GM19238 (cell line): Measurements from ENCODE around the gene FYCO1.
"Not testable (repeated sequence)": the region's sequence is repeated elsewhere in the genome, so short reads cannot be mapped to it uniquely, and the experiment has no call there.

Experiments used
- DNase-seq: peaks from one replicate; pipeline ENCODE4 v3.0.0; 2011; ENCODE audit warnings: low spot score; ENCODE audit not compliant: insufficient read length

FYCO1 gene

DNA sequence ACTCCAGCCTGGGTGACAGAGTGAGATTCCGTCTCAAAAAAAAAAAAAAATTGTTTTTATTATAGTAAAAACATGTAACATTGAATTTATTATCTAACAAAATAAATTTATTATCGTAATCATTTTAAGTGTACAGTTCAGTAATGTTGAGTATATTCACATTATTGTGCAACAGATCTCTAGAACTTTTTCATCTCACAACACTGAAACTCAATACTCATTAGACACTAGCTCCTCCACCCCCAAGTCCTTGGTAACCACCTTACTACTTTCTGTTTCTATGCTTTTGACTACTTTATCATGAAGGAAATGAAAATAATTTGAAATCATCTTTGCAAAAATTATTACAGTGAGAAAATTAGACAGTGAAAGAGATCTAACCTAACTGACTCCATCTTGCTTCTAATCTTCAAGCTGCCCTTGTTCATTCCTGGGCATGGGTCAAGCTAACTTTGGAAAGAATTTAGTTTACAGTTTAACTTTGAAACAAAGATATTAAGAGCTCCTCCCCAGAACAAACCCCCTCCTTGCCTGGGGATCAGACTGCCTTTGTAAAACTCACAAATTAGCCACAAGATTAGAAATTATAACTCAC lies 15.0 kb upstream of the FYCO1 start:
- no peak for DNase-seq

DNA sequence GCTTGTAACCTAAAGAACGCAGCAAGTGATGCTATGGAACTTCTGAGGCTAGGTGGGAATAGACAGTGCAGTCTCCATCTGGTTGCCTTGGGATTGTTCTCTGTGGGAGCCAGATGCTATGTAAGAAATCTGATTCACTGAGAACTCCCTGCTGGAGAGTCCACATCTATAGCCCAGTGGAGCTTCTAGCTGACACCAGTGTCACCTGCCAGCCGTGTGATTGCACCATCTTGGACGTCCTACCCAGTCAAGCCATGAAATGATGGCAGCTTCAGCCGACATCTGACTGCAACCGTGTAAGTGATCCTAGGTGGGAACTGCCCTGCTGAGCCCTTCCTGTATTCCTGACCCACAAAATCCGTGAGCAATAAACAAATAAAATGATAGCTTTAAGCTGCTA lies 12.4 kb upstream of the FYCO1 start:
- DNase-seq: no peak

DNA sequence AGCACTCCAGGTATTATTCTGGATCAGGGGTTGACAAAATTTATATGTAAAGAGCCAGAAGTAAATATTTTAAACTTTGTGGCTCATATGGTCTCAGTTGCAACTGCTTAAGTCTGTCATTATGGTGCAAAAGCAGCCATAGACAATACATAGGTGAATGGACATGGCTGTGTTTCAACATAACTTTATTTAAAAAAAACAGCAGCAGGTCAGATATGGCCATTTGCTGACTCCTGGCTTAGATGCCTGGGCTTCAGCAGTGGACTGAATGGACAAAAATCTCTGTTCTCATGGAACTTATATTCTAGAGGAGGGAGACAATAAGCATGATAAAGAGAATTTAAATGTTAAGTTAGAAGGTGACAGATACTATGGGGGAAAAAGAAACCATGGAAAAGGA lies 11.7 kb upstream of the FYCO1 start:
- DNase-seq: no peak

DNA sequence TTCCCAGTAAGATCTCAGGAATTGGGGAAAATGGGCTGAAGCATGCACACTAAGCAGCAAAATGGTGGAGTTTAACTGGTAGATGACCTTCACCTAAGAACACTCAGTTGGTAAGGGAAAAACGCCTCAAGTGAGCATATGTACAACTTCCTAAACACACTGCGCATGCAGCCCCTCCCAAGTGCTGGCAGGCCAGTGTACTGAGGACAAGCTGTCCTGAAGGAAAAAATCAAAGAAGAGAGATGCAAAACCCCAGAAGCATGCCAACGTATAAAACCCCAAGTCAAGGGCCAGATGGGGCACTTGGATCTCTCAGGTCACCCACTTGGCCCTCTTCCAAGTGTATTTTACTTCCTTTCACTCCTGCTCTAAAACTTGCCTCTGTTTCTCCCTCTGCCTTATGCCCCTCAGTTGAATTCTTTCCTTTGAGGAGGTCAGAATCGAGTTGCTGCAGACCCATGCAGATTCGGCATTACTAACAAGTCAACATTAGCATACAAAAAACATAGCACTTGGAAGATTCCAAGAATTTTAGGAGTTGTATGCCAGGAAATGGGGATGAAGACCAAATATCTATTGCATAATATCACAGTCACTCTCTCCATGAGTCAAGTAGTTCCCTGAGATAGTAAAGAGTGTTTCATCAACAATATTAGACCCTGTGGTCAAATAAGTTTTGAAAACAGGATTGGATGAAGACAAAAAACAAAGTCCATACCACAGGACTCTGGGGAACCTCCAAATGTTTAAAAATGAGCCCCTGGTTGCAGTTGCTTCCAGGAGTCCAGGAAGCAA lies 10.8 kb upstream of the FYCO1 start:
- no peak for DNase-seq

DNA sequence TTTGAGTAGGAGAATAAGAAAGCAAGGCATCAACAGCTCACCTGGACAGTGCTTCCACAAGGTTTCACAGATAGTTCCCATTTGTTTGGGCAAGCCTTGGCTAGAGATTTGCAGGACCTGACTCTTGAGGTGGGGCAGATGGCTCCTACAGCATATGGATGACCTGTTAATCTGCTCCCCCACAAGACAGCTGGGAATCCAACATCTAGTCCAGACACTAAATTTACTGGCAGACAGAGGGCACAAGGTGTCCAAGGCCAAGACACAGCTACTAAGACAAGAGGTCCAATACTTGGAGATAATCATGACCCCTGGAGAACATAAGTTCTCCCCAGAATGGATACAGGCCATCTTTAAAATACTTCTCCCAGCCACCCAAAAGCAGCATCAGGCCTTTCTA lies 8.1 kb upstream of the FYCO1 start:
- DNase-seq: not testable (repeated sequence)

DNA sequence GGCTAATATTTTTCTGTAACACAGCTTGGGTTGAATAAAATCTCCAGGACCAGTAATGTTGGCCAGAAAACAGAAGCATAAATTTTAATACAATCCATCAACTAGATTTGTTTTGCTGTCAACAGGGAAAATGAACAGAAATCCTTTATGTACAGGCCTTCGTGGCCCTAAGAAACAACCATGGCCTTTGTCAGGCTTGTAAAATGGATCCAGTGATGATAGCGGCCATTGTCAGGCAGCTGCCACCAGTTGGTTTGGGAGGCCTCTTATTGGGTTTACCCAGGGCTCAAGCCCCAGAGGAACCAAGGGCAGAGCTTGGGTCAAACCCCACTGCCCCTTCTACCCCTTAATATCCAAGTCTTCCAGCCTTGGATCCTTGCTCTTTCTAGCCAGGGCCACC lies 5.6 kb upstream of the FYCO1 start:
- no peak for DNase-seq

DNA sequence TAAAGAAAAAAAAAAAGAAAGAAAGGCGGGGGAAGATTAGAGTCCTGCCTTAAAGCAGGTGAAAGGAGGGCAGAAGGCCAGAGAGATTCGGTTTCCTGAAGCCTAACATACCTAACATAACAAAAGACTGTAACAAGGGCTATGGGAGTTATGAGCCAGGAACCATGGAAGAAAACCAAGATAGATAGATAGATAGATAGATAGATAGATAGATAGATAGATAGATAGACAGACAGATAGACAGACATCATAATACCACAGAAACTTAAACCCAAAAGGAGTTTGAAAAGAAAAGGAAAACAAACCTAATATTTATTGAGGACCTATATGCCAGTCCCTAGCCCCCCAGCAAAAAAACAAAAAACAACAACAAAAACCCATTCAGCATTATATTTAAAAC lies 2.3 kb upstream of the FYCO1 start:
- DNase-seq: no peak

DNA sequence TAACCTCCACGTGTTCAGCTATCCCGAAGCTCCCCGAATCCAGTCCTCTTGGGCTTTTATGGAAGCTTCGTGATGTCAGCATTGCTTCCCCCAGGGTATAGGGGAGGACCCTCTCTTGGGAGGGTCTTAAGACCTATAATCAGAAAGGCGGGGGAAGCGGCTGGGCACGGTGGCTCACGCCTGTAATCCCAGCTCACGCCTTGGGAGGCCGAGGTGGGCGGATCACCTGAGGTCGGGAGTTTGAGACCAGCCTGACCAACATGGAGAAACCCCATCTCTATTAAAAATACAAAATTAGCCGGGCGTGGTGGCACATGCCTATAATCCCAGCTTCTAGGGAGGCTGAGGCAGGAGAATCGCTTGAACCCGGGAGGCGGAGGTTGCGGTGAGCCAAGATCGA lies 1.9 kb upstream of the FYCO1 start:
- not testable (repeated sequence) for DNase-seq

DNA sequence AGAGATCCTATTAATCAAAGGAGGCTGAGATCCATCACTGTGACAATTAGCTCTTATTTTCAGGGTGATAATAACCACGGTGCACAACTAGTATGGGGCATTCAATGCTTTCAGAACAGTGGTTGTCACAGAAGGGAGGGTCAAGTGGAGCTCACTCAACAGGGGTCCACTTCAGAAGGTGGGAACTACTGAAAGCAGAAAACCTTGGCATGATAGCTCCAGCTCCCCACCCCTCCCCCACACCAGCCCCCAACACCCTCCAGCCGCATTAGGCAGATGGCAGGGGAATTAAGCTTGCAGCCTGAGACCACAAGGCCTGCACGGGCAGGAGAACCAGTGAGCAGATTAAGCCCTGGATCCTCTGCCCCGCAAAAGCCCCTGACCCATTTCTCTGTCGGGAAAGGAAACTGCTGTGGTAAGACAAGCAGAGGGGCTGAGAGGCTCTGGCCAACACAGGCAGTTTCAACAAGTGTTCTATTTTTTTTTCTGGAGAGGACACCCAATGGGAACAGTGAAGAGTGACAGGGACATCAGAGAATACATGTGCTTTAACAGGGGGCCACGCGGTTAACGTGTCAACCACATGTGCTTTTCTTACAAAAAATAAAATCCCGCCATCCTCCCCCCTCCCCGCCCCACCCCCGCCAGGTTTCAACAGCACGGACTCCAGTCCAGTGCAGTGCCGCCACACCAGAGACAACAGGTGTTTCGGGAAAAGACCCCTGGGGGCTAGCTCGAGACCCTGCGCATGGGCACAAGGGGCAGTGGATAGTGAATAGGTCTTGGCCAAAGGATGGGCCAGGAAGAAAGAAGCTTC lies 997 bp downstream of the FYCO1 start:
- no peak for DNase-seq

DNA sequence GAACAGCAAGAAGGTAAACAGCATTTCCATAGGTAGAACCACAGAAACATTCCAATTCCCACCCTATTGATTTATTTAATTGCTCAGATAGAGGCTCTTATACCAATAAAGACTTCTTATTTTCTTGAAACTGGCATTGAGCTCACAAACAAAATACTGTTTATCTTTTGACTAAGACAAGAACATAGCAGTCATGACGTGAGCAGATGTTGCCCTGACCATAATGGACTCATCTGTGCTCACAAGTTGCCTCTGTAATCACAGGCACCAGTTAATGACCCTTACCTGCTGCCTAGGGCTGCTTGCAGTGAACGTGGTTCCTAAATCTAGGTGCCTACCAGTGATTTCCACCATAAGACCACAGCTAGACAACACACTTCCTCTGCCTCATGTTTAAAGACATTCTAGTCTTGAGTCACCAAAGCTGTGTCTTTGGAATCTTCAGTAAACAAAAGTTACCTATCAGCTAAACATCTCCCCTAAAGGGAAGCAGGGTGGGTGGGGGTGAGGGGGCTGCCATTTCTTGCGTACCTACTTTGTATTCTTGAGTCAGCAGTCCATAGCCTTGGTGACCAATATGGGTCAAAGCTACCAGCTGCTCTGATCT lies 2.1 kb downstream of the FYCO1 start:
- DNase-seq: no peak

DNA sequence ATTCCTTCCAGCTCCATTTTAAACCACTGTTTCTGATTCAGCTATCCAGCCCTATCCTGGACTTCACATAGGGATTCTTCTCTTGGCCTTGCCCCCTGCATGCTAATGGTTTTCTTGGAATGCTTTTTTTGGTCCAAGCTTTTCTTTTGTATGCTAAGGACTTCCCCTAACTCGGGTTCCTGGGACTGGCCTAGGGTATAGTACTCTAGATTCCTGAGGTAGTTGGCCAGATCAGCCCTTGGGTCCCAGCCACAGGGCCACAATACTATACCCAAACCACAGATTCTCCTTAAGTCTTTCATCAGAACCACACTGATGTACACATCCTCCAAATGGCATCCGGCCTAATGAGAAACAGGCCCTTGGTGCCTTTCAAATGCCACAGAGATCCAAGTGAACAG lies 2.8 kb downstream of the FYCO1 start:
- DNase-seq: no peak

DNA sequence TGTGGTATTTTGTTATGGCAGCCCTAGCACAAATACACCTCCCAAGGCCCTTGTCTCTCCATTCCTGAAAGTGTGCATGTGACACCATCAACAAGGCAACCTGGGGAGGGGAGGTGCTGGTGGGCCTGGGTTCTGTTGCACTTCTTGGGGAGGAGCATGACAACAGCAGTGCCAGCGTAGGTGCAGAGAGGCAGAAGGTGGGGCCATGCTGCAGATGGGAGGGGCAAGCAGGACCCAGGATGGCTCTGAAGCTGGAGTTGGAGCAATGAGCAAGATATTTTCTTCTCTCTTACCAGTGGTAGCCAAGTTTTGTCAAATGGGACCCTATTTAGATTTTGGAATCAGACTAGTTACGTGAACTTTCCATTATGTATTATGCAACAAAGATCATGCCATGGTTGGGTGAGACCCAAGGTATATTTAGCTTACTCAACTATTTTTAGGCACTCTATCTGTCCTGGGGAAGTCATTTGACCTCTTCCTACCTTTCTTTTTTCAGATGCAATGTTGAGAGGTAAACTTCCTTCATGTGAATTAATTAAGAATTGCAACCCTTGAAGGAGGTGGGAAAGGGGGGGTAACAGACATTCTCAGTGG lies 3.4 kb downstream of the FYCO1 start:
- no peak for DNase-seq

DNA sequence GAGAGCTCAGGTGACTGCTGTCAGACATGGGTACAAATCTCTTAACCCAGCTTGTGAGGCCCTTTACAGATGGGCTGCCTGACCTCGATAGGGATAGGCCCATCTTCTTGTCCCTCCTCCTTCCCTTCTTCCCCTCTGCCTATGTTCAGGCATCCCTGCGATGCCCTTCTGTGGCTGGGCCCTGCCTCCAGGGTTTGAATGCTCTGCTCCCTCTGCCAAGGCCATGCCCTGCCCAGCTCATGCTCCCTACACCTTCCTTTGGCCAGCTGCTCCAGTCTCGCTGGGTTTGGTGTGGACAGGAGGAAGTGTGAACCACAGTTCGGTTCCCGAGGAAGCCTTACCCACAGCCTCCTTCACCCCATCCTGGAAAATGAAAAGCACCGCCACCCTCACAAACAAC lies 4.3 kb downstream of the FYCO1 start:
- no peak for DNase-seq

DNA sequence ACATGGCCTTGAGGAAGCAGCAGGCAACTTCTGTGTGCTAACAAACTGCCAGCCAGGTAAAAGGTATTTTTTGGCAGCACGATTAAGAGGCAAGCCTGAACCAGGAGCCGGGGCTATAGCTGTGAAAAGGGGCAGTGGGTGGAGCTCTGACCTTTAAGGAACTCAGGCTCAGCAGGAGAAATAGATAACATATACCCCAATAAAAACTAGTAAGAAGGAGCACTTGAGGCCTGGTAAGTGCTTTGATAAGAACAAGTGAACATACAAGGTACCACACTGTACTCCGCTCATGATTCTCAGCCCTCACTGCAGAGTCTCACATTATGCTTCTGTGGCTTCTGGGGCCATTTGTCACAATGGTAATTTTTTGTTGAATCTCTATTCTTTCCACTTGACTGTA lies 5.4 kb downstream of the FYCO1 start:
- no peak for DNase-seq

DNA sequence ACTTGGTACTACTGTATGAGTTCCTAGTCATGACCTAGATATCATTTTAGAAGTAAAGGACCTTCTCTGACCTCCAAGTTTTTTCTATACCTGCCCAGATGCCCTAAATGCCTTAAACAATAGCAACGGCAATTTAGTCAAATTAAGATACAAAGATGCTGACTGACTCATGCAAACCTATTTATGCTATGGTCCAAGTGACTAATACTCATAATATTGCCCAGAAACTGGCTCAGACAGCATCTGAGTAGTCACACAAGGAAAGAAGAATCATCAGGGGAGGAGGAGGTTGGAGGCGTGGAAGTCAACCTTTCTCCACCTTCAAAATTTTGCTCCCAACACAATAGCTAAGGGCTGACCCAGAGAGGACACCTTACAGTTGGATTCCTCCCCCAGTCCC lies 6.8 kb downstream of the FYCO1 start:
- DNase-seq: no peak

DNA sequence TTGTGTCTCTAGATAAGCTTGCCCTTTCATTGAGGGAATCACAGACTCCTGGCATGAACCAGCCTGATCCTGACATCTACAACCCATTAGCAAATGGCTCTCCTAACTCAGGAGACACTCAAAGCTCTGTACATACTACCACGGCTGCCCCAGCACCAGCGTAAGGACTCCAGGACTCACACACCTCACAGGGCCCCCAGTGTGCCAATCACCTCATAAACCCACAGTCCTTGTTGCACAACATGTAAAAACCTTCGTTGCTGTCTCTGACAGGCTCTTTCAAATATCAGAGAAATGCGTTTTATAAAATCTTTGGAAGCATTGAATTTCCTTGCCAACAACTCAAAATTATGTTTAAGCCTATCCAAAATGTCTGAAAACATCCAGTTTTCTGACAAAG lies 7.3 kb downstream of the FYCO1 start:
- no peak for DNase-seq

DNA sequence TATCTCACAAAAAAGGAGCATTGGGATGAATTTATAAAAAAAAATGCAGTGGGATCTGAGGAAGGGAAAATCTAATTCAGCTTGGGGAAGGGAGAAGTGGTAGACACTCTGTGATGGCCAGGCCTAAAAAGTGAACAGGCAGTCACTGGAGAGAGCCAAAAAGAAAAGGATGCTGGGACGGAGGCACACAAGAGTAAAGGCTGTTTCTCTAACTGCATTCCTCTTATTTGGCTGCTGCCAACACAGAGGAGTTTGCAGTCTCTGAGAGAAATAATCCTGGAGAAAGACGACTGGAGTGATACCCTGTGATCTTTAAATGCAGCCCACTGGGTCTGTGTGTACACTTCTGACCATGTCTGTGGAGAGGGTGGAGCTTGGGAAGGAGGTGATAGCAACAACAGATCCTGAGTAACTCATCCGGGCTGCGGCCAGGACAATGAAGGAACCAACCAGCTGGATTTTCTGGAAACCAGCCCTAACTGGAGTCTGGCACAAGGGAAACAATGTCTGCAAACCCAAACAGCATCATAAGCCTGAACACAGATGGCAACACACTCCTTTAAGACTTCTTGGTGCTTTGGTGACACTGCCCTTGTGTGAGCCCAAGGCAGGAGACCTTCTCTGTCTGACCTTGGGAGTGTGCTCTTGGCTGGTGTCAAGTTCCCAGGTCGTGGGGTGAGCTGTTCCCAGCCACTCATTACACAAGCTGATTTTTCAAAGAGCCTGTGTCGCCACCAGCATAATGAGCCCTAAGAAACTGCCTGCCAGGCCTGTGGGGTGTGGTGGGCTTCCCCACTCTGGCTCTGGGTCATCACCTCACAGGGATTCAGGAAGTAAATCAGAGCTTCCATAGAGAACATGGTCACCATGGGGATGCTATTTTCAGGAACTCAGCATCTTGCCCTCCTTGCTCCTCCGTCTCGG lies 8.0 kb downstream of the FYCO1 start:
- no peak for DNase-seq

DNA sequence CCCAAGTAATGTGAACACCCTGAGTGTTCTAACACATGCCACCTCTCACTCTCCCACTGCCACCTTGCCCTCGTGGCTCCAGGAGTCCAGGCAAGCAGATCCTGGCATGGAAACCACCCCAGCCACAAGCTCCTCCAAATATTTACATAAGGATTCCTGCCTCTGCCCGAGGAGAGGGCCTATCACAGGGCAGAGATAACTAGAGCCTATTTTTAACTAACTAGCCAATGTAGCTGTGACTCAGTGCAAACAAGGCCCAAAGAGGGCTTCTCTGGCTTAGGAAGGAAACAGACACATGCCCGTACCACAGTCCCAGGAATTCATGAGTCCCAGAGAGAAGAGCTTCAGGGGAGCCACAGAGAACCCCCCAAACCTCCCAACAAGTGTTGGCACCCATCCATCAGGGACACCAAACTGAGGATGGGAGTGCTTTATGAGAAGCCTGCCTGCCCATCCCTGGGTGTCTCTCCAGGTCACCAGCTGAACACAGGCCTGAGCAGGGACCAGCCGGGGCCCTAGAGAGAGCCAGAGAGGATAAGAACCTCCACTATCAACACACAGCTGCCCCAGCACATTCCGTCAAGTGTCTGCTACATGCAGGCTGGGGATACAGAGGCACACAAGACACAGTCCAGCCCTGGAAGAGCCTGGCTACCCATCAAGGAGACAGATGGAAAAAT lies 9.2 kb downstream of the FYCO1 start:
- no peak for DNase-seq

DNA sequence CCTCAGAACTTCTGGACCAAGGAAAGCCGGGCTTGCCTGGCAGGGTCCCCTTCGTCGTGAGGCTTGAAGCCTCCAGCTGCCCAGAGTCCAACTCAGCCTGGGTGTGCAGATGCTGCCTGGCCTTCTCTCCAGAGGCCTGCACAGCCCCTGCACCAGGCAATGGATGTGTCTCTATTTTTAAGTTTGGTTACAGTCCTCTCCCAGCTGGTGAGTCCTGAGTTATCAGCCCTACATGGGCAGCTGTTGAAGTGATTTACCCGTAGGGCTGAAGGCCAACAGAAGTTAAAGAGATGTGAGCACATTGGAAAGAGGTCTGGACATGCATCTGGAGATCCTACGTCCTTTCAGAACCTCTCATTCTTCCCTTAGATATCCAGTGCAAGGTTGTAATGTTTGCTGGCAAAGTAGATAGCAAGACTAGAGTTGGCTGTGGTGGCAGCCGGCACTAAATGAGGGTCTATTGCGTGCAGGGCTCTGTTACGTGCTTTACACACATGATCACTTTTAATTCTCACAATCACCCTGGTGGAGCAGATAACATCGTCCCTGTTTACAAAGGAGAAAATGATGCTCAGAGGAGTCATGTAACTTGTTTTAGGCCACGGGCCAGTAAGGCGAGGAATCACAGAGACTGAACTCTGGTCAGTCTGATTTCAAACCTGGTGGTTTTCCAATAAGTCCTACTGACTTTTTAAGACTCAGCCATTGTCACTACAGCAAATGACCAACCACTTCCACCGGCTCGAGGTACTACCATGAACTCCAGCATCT lies 9.9 kb downstream of the FYCO1 start:
- DNase-seq: no peak
